DMS153 treated with DMSO at 0.1 percent for 48 hours (cell line): Measurements from ENCODE around the gene TEKT3.

ENCODE experiments used
- DNase-seq: peaks from one replicate; lab custom pipeline; 2025; ENCODE audit not compliant: unreplicated experiment; lab: John Stamatoyannopoulos, UW

TEKT3 gene

GRCh38 chr17:15298176-15298575, 43.2 kb downstream of the TEKT3 start:
- no peak for DNase-seq

GRCh38 chr17:15293558-15293957, 47.8 kb downstream of the TEKT3 start:
- no peak for DNase-seq

GRCh38 chr17:15291674-15292361, 49.6 kb downstream of the TEKT3 start:
- DNase-seq = no peak

- no peak for DNase-seq
These were observed 50.8 kb downstream of the TEKT3 start for GRCh38 chr17:15290605-15291004.

- no peak for DNase-seq
These were observed 51.9 kb downstream of the TEKT3 start for GRCh38 chr17:15289285-15290183.

- DNase-seq = no peak
These were observed 52.5 kb downstream of the TEKT3 start for GRCh38 chr17:15288859-15289258.

GRCh38 chr17:15287538-15288267, 53.7 kb downstream of the TEKT3 start:
- DNase-seq = no peak

GRCh38 chr17:15285466-15285865, 55.9 kb downstream of the TEKT3 start:
- DNase-seq = no peak

GRCh38 chr17:15284537-15284936, 56.9 kb downstream of the TEKT3 start:
- DNase-seq = no peak

GRCh38 chr17:15284107-15284506, 57.3 kb downstream of the TEKT3 start:
- no peak for DNase-seq

- DNase-seq = no peak
These were observed 59.5 kb downstream of the TEKT3 start for GRCh38 chr17:15281909-15282308.

GRCh38 chr17:15278924-15279477, 62.4 kb downstream of the TEKT3 start:
- no peak for DNase-seq

- DNase-seq = no peak
These were observed 63.0 kb downstream of the TEKT3 start for GRCh38 chr17:15278380-15278779.

- no peak for DNase-seq
These were observed 67.4 kb downstream of the TEKT3 start for GRCh38 chr17:15274017-15274416.

GRCh38 chr17:15273141-15273793, 68.1 kb downstream of the TEKT3 start:
- no peak for DNase-seq

- no peak for DNase-seq
These were observed 69.7 kb downstream of the TEKT3 start for GRCh38 chr17:15271741-15272140.

GRCh38 chr17:15270628-15271381, 70.6 kb downstream of the TEKT3 start:
- no peak for DNase-seq

GRCh38 chr17:15269780-15270089, 71.7 kb downstream of the TEKT3 start:
- no peak for DNase-seq

GRCh38 chr17:15269087-15269779, 72.2 kb downstream of the TEKT3 start:
- no peak for DNase-seq

GRCh38 chr17:15268461-15268860, 72.9 kb downstream of the TEKT3 start:
- no peak for DNase-seq
